Tibial artery (tissue), 4 donors: ENCODE data around the gene CPNE7.
"Not testable (repeated sequence)": the region's sequence is repeated elsewhere in the genome, so short reads cannot be mapped to it uniquely, and the experiment has no call there.

ENCODE experiments used
- DNase-seq, 2 donors: peaks; one replicate each; pipeline ENCODE4 v3.0.0-alpha.2; 2019
- H3K27ac ChIP-seq, 2 donors: fragments of 200-600 bp; sonication (generic) in 1 of 2; 1 replicate in 1 of 2; 2 replicates in 1 of 2; pipeline ENCODE4 v1.5.1; 2018 to 2019; ENCODE audit warnings: mild to moderate bottlenecking in 1 of 2
- H3K27me3 ChIP-seq, 2 donors: fragments of 200-600 bp; sonication (generic) in 1 of 2; one replicate each; pipeline versions ENCODE4 v1.5.1 to v1.6.0; 2016 to 2019
- H3K36me3 ChIP-seq, 3 donors: fragments of 200-600 bp; sonication (generic) in 2 of 3; one replicate each; pipeline ENCODE4 v1.5.1; 2016 to 2019; ENCODE audit warnings: mild to moderate bottlenecking in 2 of 3
- H3K4me1 ChIP-seq, 4 donors: fragments of 200-600 bp; sonication (generic) in 2 of 4; 1 replicate in 3 of 4; 2 replicates in 1 of 4; pipeline ENCODE4 v1.5.1; 2016 to 2019
- H3K4me3 ChIP-seq, 2 donors: fragments of 200-600 bp; sonication (generic) in 1 of 2; 1 replicate in 1 of 2; 2 replicates in 1 of 2; pipeline ENCODE4 v1.5.1; 2018 to 2019; ENCODE audit warnings: mild to moderate bottlenecking in 2 of 2
- H3K9me3 ChIP-seq, 3 donors: fragments of 200-600 bp; sonication (generic) in 1 of 3; one replicate each; pipeline ENCODE4 v1.5.1; 2016 to 2019
- CTCF ChIP-seq, 2 experiments: fragments of 200-600 bp in 1 of 2; fragments of 450-650 bp in 1 of 2; IDR thresholded peaks; one replicate each; pipeline ENCODE4 v1.5.1; 2017 to 2019; ENCODE audit warnings: antibody characterized with exemption in 2 of 2, mild to moderate bottlenecking in 1 of 2, moderate library complexity in 1 of 2
- intact Hi-C: fragments of 100-400 bp; cut with DNase I; formaldehyde crosslinking; loops from one replicate; pipeline ENCODE4 v1.15.0; 2023; ENCODE audit warnings: low total_unique reads

Gene CPNE7

DNA sequence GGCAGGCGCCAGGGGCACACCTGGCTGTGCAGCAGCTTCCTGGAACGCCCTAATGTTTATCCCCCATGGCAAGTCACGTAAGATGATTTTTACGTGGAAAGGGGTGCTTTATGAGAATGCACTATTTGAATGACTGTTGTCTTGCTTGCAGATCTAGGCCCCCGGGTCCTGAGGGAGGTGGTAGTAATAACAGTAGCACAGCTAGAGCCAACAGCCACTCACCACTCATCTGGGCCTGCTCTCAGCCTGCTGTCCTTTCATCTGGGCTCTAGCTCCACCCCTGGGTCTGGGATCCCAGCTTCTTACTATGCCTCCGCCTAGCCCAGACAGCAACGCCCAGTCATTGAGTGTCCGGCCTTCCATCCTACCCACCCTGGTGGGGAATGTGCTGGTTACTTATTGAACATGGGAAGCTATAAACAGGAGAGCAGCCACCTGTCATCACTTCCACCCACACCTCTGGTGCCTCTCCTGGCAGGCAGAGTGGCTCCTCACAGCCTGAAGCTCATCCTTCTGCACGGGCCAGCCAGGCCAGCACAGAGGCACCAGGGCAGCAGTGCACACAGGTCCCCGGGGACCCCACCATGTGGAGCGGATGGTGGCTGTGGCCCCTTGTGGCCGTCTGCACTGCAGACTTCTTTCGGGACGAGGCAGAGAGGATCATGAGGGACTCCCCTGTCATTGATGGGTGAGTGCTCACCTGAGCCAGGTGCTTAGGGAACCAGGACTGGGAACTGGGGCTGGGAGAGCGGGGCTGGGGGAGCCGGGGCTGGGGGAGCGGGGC, 54.5 kb downstream of the CPNE7 start:
- intact Hi-C loops: loop anchor here (10.0 kb wide), 1 partner anchor 295 kb away; no protein-coding TSS in a partner anchor
- no peak for DNase-seq
- Histone ChIP-seq H3K4me3 (no peak overlapping the region), H3K27ac (no peak overlapping the region), H3K9me3 (no peaks in the 10 kb centered on the region), H3K27me3 (peaks cover 0 to 59% of the 10 kb centered on the region in 2 donors), H3K36me3 (no peaks in the 10 kb centered on the region), H3K4me1 (no peaks in the 10 kb centered on the region)
- no peak for TF ChIP-seq CTCF (IDR thresholded peaks at IDR 0.05)

- H3K27ac ChIP-seq: no peak overlapping the region
- no peaks in the 10 kb centered on the region for H3K9me3 ChIP-seq
- TF ChIP-seq CTCF (IDR thresholded peaks at IDR 0.05): no peak
- no peak overlapping the region for H3K4me3 ChIP-seq
- H3K36me3 ChIP-seq: no peaks in the 10 kb centered on the region
- DNase-seq: no peak
- peaks cover 0 to 67% of the 10 kb centered on the region in 2 donors for H3K27me3 ChIP-seq
- H3K4me1 ChIP-seq: no peaks in the 10 kb centered on the region
- intact Hi-C loops: loop anchor here (10.0 kb wide), 1 partner anchor 298 kb away; no protein-coding TSS in a partner anchor
Measured at GRCh38 chr16:89633064-89633631, 57.6 kb downstream of the CPNE7 start.

- not testable (repeated sequence) for H3K9me3 ChIP-seq, H3K27ac ChIP-seq, H3K36me3 ChIP-seq, H3K4me3 ChIP-seq, H3K4me1 ChIP-seq, DNase-seq
- peaks cover 0 to 65% of the 10 kb centered on the region in 2 donors for H3K27me3 ChIP-seq
- intact Hi-C loops: loop anchor here (10.0 kb wide), 1 partner anchor 300 kb away; no protein-coding TSS in a partner anchor
Measured at GRCh38 chr16:89634463-89635385, 59.2 kb downstream of the CPNE7 start.

DNA sequence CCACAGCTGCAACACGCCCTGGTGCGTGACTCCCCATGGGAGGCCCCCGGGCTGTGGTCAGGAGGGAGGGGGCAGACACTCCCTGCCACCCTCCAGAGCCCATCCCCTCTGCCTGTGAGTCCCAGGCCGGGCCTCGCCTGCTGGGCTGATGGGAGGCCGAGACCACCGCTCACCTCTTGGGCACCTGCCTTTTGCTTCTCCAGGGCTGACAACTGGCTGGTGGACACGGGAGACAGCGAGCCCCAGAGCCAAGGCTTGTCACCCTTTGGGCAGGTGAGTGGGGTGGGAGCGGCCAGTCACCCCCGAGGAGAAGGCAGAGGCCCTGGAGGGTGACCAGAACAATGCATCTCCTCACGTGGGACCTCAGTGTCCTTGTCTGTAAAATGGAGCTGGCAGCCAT, 61.1 kb downstream of the CPNE7 start:
- H3K27me3 ChIP-seq: peaks cover 0 to 50% of the 10 kb centered on the region in 2 donors
- no peak for TF ChIP-seq CTCF (IDR thresholded peaks at IDR 0.05)
- H3K27ac ChIP-seq: no peak overlapping the region
- H3K36me3 ChIP-seq: no peaks in the 10 kb centered on the region
- no peaks in the 10 kb centered on the region for H3K9me3 ChIP-seq
- no peak overlapping the region for H3K4me3 ChIP-seq
- no peak for DNase-seq
- peaks cover 0 to 8% (median 4%) of the 10 kb centered on the region in 4 donors for H3K4me1 ChIP-seq
- intact Hi-C loops: loop anchor here (10.0 kb wide), 1 partner anchor 302 kb away; no protein-coding TSS in a partner anchor

DNA sequence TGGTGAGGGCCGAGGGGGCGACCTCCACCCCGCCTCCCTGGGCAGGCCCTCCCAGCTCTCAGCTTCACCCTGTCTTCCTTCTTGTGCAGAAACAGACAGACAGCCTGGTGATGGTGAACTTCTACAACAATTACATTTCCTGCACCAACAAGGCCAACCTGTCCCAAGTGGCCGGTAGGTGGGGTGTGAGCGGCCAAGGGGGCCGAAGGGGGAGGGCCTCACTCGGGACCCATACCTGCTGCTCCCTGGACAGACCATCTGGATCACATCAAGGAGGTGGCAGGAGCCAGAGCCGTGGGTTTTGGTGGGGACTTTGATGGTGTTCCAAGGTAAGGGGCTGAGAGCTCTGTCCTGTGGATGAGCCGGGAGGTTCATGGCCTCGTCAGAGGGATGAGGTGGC, 61.8 kb downstream of the CPNE7 start:
- Histone ChIP-seq H3K27me3 (peaks cover 0 to 43% of the 10 kb centered on the region in 2 donors), H3K36me3 (no peaks in the 10 kb centered on the region), H3K4me3 (no peak overlapping the region), H3K9me3 (no peaks in the 10 kb centered on the region), H3K27ac (no peak overlapping the region), H3K4me1 (peaks cover 0 to 8% (median 4%) of the 10 kb centered on the region in 4 donors)
- TF ChIP-seq CTCF (IDR thresholded peaks at IDR 0.05): no peak
- intact Hi-C loops: loop anchor here (10.0 kb wide), 1 partner anchor 303 kb away; no protein-coding TSS in a partner anchor
- DNase-seq: no peak
